ENCODE data around the gene RICTOR.

The RICTOR gene

DNA sequence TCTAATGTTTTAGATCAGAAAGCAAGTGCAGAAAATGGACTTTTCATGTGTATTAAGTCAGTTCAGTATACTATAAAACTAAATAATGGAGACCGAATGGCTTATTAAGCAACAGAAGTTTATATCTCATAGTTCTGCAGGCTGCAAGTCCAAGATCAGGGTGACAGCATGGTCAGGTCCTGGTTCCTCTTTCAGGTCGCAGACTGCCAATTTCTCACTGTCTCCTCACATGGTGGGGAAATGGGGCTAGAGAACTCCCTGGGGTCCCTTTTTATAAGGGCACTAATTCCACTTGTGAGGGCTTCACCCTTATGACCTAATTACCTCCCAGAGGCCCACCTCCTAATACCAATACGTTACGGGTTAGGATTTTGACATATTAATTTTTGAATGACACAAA is 48.7 kb downstream of the RICTOR start:
- TF ChIP-seq, protein P1, sequence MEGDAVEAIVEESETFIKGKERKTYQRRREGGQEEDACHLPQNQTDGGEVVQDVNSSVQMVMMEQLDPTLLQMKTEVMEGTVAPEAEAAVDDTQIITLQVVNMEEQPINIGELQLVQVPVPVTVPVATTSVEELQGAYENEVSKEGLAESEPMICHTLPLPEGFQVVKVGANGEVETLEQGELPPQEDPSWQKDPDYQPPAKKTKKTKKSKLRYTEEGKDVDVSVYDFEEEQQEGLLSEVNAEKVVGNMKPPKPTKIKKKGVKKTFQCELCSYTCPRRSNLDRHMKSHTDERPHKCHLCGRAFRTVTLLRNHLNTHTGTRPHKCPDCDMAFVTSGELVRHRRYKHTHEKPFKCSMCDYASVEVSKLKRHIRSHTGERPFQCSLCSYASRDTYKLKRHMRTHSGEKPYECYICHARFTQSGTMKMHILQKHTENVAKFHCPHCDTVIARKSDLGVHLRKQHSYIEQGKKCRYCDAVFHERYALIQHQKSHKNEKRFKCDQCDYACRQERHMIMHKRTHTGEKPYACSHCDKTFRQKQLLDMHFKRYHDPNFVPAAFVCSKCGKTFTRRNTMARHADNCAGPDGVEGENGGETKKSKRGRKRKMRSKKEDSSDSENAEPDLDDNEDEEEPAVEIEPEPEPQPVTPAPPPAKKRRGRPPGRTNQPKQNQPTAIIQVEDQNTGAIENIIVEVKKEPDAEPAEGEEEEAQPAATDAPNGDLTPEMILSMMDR (conservative IDR thresholded peaks at IDR 0.05; ENCODE audit: low read depth, low read length): no peak
- H3K4me2 ChIP-seq: no peak overlapping the region
- H2AFZ ChIP-seq (ENCODE audit: low read depth): no peak overlapping the region
- no peak overlapping the region for H3K4me3 ChIP-seq (IDR thresholded peaks at IDR 0.05; ENCODE audit: insufficient read depth, low read depth, low read length)
- no peaks in the 10 kb centered on the region for H3K36me3 ChIP-seq (ENCODE audit: insufficient read depth)
- H3K9ac ChIP-seq: no peak overlapping the region
- no peaks in the 10 kb centered on the region for H3K4me1 ChIP-seq (ENCODE audit: low read depth, poor library complexity, severe bottlenecking)
- H3K27me3 ChIP-seq (ENCODE audit: insufficient read depth, low read depth): no peaks in the 10 kb centered on the region
- H3K27ac ChIP-seq: no peak overlapping the region
- peaks cover 45% of the 10 kb centered on the region; the same call in 1 of the 2 replicates for H3K79me2 ChIP-seq (ENCODE audit: insufficient read depth, low read depth)
- no peaks in the 10 kb centered on the region for H4K20me1 ChIP-seq (ENCODE audit: insufficient read depth)

DNA sequence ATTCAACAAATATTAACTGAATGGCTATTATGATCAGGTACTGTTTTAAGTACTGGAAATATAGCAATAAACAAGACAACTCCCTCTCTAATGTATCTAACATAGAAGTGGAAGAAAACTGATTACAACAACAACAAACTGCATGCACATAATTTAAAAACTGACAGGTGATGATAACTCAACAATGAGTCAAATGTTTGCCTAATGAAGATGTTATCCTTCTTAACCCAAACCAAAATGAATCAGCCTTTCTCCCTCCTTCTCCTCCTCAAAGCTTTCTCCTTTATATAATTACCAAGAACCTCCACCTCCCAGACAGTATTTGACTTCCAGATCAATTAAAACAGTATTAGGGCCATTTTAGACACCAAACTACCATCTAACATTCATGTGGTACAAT is 49.3 kb downstream of the RICTOR start:
- no peak overlapping the region for H3K9ac ChIP-seq
- H3K4me2 ChIP-seq: no peak overlapping the region
- peaks cover 47% of the 10 kb centered on the region; the same call in 1 of the 2 replicates for H3K79me2 ChIP-seq (ENCODE audit: insufficient read depth, low read depth)
- no peak overlapping the region for H3K4me3 ChIP-seq (IDR thresholded peaks at IDR 0.05; ENCODE audit: insufficient read depth, low read depth, low read length)
- no peaks in the 10 kb centered on the region for H4K20me1 ChIP-seq (ENCODE audit: insufficient read depth)
- H2AFZ ChIP-seq (ENCODE audit: low read depth): no peak overlapping the region
- H3K27me3 ChIP-seq (ENCODE audit: insufficient read depth, low read depth): no peaks in the 10 kb centered on the region
- no peaks in the 10 kb centered on the region for H3K36me3 ChIP-seq (ENCODE audit: insufficient read depth)
- no peaks in the 10 kb centered on the region for H3K4me1 ChIP-seq (ENCODE audit: low read depth, poor library complexity, severe bottlenecking)
- no peak overlapping the region for H3K27ac ChIP-seq
- TF ChIP-seq, protein P1 (conservative IDR thresholded peaks at IDR 0.05; ENCODE audit: low read depth, low read length): no peak

DNA sequence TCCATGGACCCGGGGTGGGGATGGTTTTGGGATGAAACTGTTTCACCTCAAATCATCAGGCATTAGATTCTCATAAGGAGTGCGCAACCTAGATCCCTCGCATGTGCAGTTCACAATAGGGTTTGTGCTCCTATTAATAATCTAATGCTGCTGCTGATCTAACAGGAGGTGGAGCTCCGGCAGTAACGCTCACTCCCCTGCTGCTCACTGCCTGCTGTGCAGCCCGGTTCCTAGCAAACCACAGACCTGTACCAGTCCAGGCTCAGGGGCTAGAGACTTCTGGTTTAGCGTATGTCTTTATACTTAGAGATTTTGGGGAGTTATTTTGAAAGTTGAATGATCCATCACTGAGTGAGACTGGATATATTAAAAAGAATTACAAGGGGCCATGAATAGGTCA is 50.2 kb downstream of the RICTOR start:
- no peaks in the 10 kb centered on the region for H4K20me1 ChIP-seq (ENCODE audit: insufficient read depth)
- H3K9ac ChIP-seq: no peak overlapping the region
- H3K27ac ChIP-seq: no peak overlapping the region
- no peak overlapping the region for H3K4me3 ChIP-seq (IDR thresholded peaks at IDR 0.05; ENCODE audit: insufficient read depth, low read depth, low read length)
- TF ChIP-seq, protein P1 (conservative IDR thresholded peaks at IDR 0.05; ENCODE audit: low read depth, low read length): no peak
- peaks cover 2% of the 10 kb centered on the region; the same call in 1 of the 2 replicates for H3K36me3 ChIP-seq (ENCODE audit: insufficient read depth)
- no peaks in the 10 kb centered on the region for H3K27me3 ChIP-seq (ENCODE audit: insufficient read depth, low read depth)
- H3K4me1 ChIP-seq (ENCODE audit: low read depth, poor library complexity, severe bottlenecking): no peaks in the 10 kb centered on the region
- peaks cover 40% of the 10 kb centered on the region; the same call in 1 of the 2 replicates for H3K79me2 ChIP-seq (ENCODE audit: insufficient read depth, low read depth)
- H3K4me2 ChIP-seq: no peak overlapping the region
- H2AFZ ChIP-seq (ENCODE audit: low read depth): no peak overlapping the region

DNA sequence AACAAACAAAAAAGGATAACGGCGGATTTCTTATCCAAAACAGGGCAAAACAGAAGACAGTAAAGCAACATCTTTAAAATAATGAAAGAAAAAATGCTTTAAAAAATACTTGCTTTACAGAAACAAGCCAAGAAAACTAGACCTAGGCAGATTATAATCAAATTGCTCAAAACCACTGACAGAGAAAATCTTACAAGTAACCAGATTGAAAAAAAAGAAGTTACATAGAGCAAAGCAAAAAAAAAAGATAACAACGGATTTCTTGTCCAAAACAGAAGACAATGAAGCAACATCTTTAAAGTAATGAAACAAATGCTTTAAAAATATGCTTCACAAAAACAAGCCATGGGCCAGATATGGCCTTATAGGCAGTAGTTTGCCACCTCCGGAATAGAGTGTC is 51.1 kb downstream of the RICTOR start:
- peaks cover 34% of the 10 kb centered on the region; the same call in 1 of the 2 replicates for H3K79me2 ChIP-seq (ENCODE audit: insufficient read depth, low read depth)
- H3K4me3 ChIP-seq (IDR thresholded peaks at IDR 0.05; ENCODE audit: insufficient read depth, low read depth, low read length): no peak overlapping the region
- H3K27me3 ChIP-seq (ENCODE audit: insufficient read depth, low read depth): no peaks in the 10 kb centered on the region
- H3K9ac ChIP-seq: no peak overlapping the region
- H4K20me1 ChIP-seq (ENCODE audit: insufficient read depth): no peaks in the 10 kb centered on the region
- H2AFZ ChIP-seq (ENCODE audit: low read depth): no peak overlapping the region
- peaks cover 9% of the 10 kb centered on the region; the same call in 1 of the 2 replicates for H3K36me3 ChIP-seq (ENCODE audit: insufficient read depth)
- no peak overlapping the region for H3K4me2 ChIP-seq
- H3K4me1 ChIP-seq (ENCODE audit: low read depth, poor library complexity, severe bottlenecking): no peaks in the 10 kb centered on the region
- H3K27ac ChIP-seq: no peak overlapping the region
- TF ChIP-seq, protein P1 (conservative IDR thresholded peaks at IDR 0.05; ENCODE audit: low read depth, low read length): no peak
